LNCAP (cell line): ENCODE measurements around the gene NRCAM.

ENCODE experiments used
- CTCF ChIP-seq: fragments of 450-650 bp; IDR thresholded peaks from 2 replicates; pipeline ENCODE4 v1.5.1; 2017; ENCODE audit warnings: mild to moderate bottlenecking

The NRCAM gene

DNA sequence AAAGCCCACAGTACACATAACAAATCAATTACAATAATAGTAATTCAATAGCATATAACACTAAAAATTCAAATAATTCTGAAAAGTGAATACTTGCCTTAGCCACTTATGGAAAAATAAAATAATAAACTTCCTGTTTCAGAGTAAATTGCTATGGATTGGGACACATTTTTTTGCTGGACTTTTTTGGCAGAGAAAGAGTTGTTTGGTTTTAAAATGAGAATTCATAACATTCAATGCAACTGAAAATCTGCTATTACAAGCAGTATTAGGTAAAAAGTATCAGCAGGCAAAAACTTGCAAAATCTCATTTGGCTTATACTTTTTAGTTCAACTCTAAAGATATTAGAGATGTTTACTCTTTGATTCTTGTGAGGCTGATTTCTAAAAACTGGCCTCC lies 141.7 kb downstream of the NRCAM start:
- TF ChIP-seq CTCF: no peak

GRCh38 chr7:108314049-108314448 lies 142.2 kb downstream of the NRCAM start:
- no peak for TF ChIP-seq CTCF

- no peak for TF ChIP-seq CTCF
Observed at GRCh38 chr7:108313086-108313485, 143.2 kb downstream of the NRCAM start.

DNA sequence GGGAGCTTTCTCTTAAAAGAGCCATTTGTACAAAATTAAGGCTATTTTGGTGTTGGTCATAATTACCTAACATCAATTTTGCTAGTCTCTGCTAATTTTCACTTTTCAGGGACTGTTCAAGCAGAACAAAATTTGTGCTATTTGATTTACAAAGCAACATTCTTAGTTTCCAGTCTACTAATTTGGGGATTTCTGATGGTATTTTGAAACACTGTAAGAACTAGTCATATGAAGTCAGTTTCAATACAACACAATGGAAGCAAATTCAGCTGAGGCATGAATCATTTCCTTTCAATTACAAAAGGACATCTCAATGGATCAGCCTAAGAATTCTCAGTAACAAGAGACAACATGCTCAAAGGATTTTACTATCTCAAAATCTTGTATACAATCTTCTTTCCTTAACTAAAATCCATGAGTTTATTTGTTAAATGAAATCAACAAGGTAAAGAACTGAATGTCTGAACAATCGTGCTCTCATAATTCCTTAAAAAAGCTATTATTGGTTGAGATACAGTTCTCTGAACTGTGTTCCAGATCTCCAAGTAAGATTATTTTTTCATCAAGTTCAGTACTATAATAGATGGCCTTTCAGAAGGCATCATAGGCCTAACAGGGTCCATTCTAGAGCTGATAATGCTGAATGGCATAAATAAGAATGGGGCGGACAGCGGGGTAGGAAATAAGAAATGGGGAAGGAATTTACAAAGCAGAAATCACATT lies 144.6 kb downstream of the NRCAM start:
- TF ChIP-seq CTCF: no peak

- TF ChIP-seq CTCF: no peak
Observed at GRCh38 chr7:108310351-108310750, 145.9 kb downstream of the NRCAM start.

DNA sequence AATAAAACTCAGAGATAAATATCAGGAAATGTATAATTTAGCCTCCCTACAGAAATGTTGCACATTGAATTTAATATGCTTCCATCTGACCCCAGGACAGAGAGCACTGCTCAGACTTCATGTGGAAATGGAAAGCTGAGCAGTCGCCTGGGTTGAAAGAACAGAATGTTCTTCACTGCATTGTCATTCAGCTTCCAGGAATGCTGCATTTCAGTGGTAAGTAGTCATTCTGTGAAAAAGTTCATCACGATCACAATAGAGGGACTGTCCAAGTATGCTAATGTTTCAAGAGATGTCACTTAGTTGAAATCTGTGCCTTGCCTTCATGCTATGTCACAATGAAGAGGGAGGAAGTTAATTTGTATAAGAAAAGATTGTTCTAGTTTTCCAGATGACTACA lies 147.3 kb downstream of the NRCAM start:
- TF ChIP-seq CTCF: no peak

- no peak for TF ChIP-seq CTCF
Observed at GRCh38 chr7:108308276-108308675, 148.0 kb downstream of the NRCAM start.

DNA sequence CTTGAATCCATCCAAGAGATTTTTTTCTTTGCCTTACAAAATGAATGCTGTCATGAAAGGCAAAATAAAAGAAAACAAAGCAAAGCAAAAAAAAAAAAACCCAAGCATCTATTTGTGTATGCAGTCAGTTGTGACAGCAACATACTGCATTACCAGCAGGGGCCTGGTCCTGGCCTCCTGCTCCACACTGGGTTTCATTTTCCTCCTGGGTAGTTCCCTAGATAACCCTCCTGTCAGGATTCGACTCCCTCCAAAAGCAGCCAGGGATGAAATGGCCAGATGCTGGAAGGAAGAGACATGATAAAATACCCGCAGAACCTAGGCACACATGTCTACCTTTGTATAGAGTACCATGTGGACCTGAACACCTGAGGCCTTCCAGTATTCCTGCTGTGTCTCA lies 148.6 kb downstream of the NRCAM start:
- no peak for TF ChIP-seq CTCF
